Erythroblast (primary cell): ENCODE results near the gene YOD1.

Source experiments
- GATA1 ChIP-seq: IDR thresholded peaks from 2 replicates; pipeline ENCODE4 v1.6.1; 2011; ENCODE audit warnings: low read depth, mild to moderate bottlenecking, control low read depth, low read length, moderate library complexity
- POLR2A ChIP-seq: IDR thresholded peaks from 2 replicates; pipeline ENCODE4 v1.6.1; 2011; ENCODE audit warnings: mild to moderate bottlenecking, low read length

DNA sequence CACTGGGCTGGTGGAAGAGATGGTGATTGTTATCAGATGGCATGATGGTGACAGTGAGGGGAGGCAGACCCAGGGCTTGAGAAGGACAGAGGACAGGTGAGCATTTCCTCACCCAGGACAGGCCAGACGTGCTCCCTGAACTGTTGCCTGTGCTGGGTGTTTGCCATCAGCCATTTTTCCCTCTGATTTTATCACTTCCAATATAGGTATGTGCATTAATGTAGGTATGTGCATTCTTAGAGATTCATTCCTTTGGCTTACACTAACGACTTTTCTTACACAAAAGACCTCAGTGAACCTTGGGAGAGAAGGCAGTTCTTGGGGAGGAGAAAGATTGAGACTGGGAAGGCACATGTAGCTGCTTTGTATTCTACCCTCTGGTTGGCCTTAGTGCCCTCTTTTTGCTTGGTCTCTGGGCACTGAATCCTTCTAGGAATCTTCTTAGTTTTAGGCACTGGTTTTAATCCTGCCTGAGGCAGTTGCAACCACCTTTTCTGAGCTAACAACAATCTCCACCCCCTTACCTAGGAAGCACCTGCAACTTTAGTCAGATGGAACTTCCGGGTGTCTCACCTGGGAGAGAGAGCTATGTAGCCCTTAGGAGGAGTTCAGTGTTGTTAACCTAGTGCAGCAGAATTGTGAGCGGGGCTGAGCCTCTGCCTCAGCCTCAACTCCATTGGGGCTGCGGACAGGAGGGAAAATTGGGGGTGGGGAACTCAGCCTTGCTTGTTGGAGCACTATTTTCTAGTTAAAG lies 49.3 kb downstream of the YOD1 start:
- TF ChIP-seq POLR2A (no peak), GATA1 (no peak)
